ENCODE results near the gene L3MBTL4. TPM values are rescaled to one million over a fixed set of nuclear protein-coding genes. Genes with fewer than 3 reads are reported as not detected.

L3MBTL4 gene
- total and polyA plus RNA-seq, 10 of the 15 experiments (the other 5 are each of a cell fraction or from before 2014, with no cell fraction given), result 1.3 to 8.7 (median 3.8) TPM

DNA sequence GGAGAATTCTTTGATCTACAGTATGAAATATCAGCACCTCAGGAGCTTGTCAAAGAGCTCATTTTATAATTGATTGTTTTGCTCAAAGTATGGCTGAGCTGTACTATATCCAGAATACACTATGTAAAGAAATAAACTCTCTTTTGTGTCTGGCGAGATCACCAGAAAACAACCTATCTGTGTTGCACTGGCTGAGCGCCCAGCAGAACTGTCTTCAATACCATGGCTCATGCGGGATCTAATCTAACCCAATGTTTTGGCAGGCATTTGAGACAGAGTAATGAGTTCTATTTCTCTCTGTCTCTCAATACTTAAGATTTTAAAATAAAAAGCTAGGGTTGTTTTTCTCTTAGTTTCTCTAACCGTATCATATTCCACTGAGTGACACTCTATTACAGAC lies 192.4 kb downstream of the L3MBTL4 start:
- 90% methylated on average over 4 of the region's 4 CpGs for WGBS (ENCODE audit: insufficient coverage, insufficient replicate concordance, low lambda C conversion rate, missing lambda C conversion rate)
- intact Hi-C loops (cut with micrococcal nuclease; ENCODE audit: unreplicated experiment), result no loop called here
- in situ Hi-C loops (cut with MboI), result no loop called here
- Histone ChIP-seq H3K79me2 (ENCODE audit: control insufficient read depth, insufficient read depth, low read length) (no peaks in the 10 kb centered on the region), H3K9me3 (replicated peaks; ENCODE audit: control insufficient read depth, insufficient read depth, low read length) (no peaks in the 10 kb centered on the region; the same call in 2 of the 3 replicates), H3K36me3 (ENCODE audit: control insufficient read depth in 2 of 2, insufficient read depth in 2 of 2, low read length in 1 of 2) (no peaks in the 10 kb centered on the region), H2AFZ (ENCODE audit: control insufficient read depth, low read depth, low read length) (no peak overlapping the region), H3K27me3 (replicated peaks in 1 of 2; ENCODE audit: control insufficient read depth in 2 of 2, insufficient read depth in 2 of 2, low read length in 1 of 2) (no peaks in the 10 kb centered on the region), H4K20me1 (ENCODE audit: control insufficient read depth, insufficient read depth) (no peaks in the 10 kb centered on the region), H3K4me2 (ENCODE audit: control insufficient read depth, insufficient read depth) (no peak overlapping the region), H3K4me1 (ENCODE audit: control insufficient read depth, insufficient read depth, low read length) (no peaks in the 10 kb centered on the region), H3K4me3 (no peak overlapping the region), H3K9ac (ENCODE audit: control insufficient read depth, insufficient read depth, low read length) (no peak overlapping the region), H3K27ac (ENCODE audit: control insufficient read depth, insufficient read depth) (no peak overlapping the region)
- ChIA-PET CTCF (interaction anchor here (0.5 to 2.4 kb wide), 3 partner anchors 15 to 343 kb away, joined by 3 to 6 read pairs (median 4); no protein-coding TSS in a partner anchor), POLR2A (no interaction called here), RAD21 (ENCODE audit: unreplicated experiment) (no interaction called here), SMC1A (ENCODE audit: uncharacterized antibody, unreplicated experiment) (interaction anchor here (0.5 to 2.1 kb wide), 3 partner anchors 10 to 1674 kb away, joined by 3 to 5 read pairs (median 3); no protein-coding TSS in a partner anchor)
- ATAC-seq, result no peak
- no peak for FAIRE-seq
- no TSS peak for BruUV-seq (replicated peaks)
- TF ChIP-seq FOXM1 (IDR thresholded peaks at IDR 0.05; ENCODE audit: low read depth, low read length), result no peak
- no peak for TF ChIP-seq SREBF2 (IDR thresholded peaks at IDR 0.05; ENCODE audit: low read length)
- TF ChIP-seq ZBTB40 (IDR thresholded peaks at IDR 0.05; ENCODE audit: borderline replicate concordance), result no peak
- no peak for TF ChIP-seq ZNF24 (IDR thresholded peaks at IDR 0.05)
- TF ChIP-seq HDAC6 (IDR thresholded peaks at IDR 0.05; ENCODE audit: unreplicated experiment), result no peak
- no peak for TF ChIP-seq ZNF384 (IDR thresholded peaks at IDR 0.05; ENCODE audit: borderline replicate concordance, low read depth, low read length)
- no peak for TF ChIP-seq MYC (IDR thresholded peaks at IDR 0.05; ENCODE audit: insufficient read depth, insufficient read length, insufficient replicate concordance, low read length, severe bottlenecking)
- no peak for TF ChIP-seq CBFB (IDR thresholded peaks at IDR 0.05; ENCODE audit: low read depth)
- TF ChIP-seq SREBF1 (IDR thresholded peaks at IDR 0.05; ENCODE audit: low read length), result no peak
- DNase-seq (ENCODE audit: low read depth, low spot score), result no peak
